ENCODE measurements around the gene LRIT3.
A peak's percentile ranks its signal among the peaks of the same experiment; 100 is the strongest.

The LRIT3 gene

GRCh38 chr4:109847896-109848442 is at the start of gene LRIT3:
Gene LRIT3, plus strand, starts transcription at chr4:109848107. Its CDS starts 95 bp downstream, at chr4:109848202.
- no peak for DNase-seq (ENCODE audit: low read depth)

- no peak for DNase-seq (ENCODE audit: low read depth)
Measured at GRCh38 chr4:109798866-109799265, 49.0 kb upstream of the LRIT3 start.

GRCh38 chr4:109801099-109801789 is 46.7 kb upstream of the LRIT3 start:
- DNase-seq (ENCODE audit: low read depth): no peak

DNA sequence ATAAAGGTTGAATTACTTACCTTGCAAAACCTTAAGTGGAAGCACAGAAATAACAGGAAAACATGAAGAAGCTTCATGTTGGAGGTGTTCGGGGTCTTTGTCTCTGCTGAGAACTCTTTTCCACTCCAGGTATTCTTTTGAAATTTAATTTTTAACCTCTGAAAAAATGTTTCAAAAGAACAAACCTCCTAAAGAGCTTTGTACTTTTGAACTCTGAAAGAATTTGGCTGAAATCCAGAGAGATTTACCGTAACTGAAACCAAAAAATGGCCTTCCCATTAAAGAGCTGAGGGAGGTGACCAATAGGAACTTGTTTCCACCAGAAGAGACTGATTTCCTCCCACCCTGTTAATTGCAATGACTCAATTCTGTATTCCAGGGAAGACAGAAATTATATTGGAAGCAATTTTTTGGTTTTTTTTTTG is 46.0 kb upstream of the LRIT3 start, which contains the start of gene CFI:
Gene CFI (minus strand): TSS at position 105 of the 425 bp plus-strand sequence. CDS start 28 bp downstream, at position 77.
- no peak for DNase-seq (ENCODE audit: low read depth)

DNA sequence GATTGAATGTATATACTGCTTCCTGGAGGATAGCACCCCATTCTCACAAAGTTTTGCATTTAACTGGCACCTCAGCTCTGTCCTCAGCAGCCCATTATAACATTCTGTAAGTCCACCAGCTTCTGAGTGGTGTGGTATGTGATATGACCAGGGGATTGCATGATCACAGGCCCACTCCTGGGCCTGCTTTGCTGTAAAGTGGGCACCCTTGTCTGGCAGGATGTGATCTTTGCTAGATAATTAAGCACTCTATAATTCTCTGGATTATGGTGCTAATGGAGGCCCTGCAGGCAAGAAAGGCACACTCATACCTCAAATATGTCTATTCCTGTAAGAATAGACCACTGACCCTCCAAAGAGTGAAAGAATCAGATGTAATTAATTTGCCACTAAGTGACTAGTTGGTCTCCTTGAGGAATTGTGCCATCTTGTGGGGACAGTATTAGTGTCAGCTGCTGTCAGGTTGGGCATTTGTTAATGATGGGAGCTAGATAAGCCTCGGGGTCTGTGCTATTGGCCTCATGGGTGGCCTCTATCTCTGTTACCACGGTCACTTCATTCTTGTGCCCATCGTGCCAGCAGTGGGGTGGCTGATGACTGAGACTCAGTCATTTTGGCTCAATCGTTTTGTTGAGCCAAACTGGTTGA is 43.9 kb upstream of the LRIT3 start:
- DNase-seq (ENCODE audit: low read depth): no peak

- DNase-seq (ENCODE audit: low read depth): no peak
Measured at GRCh38 chr4:109809655-109810054, 38.3 kb upstream of the LRIT3 start.

DNA sequence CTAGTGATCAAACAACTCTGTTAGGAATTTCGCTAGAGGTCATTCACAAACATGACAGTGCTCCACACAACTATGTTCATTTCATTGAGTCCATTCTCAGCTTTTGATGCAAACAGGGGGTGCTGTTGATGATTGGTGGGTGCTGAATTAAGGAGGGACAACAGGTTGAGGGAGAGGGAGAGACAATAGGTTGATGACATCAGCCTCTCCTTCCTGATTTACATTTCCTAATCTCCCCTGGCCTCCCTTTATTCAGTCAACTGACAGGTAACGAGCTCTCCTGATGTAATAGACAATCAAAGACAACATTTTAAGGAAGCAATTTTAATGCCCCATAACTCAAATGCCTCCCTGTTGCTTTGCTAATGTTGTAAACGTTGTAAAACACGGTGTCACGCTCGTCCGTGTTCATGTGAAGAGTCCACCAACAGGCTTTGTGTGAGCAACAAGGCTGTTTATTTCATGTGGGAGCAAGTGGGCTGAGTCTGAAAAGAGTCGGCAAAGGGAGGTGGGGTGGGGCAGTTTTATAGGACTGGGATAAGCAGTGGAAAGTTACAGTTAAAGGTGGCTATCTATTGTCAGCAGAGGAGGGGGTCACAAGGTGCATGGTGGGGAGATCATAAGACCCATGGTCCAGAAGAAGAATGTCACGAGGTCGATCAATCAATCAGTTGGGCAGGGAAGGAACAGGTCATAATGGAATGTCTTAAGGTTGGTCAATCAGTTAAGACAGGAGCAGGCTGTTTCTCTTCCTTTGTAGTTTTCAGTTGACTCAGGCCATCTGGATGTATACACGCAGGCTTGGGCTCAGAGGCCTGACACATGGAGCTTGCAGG is 37.1 kb upstream of the LRIT3 start:
- no peak for DNase-seq (ENCODE audit: low read depth)

GRCh38 chr4:109811707-109812106 is 36.2 kb upstream of the LRIT3 start:
- DNase-seq (ENCODE audit: low read depth): no peak

- DNase-seq (ENCODE audit: low read depth): peak; percentile 80
Measured at GRCh38 chr4:109815151-109816081, 32.5 kb upstream of the LRIT3 start, which contains the start of gene GAR1. Gene GAR1, plus strand, starts transcription at chr4:109815762. Its CDS starts 403 bp downstream, at chr4:109816165.

DNA sequence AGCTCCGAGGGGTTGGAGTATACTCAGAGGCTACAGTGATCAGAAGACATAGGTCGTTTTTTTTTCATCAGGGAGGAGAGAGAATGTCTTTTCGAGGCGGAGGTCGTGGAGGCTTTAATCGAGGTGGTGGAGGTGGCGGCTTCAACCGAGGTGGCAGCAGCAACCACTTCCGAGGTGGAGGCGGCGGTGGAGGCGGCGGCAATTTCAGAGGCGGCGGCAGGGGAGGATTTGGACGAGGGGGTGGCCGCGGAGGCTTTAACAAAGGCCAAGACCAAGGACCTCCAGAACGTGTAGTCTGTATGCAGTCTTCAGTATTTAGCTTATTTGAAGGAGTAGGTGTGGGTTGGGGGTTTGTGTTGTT is 31.8 kb upstream of the LRIT3 start:
- peak; percentile 57 for DNase-seq (ENCODE audit: low read depth)

DNA sequence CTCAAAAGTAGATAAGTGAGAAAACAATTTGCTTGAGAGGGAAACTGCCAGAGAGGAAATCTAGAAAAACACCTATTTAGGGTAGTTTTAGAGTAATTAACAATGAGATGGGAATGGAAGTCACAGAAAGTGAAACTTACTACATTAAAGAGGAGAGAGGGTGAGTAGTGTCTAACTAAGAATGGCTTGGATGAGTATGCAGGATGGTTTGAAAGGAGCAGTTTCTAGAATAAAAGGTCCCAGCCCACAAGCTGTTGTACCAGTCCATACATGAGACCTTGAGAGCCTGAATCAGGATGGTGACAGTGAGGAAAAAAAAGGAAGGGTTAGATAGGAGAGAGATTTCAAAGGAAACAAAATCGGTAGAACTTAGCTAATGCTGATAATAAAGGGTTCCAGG is 31.0 kb upstream of the LRIT3 start:
- no peak for DNase-seq (ENCODE audit: low read depth)

GRCh38 chr4:109818268-109818667 is 29.6 kb upstream of the LRIT3 start:
- DNase-seq (ENCODE audit: low read depth): no peak

- no peak for DNase-seq (ENCODE audit: low read depth)
Measured at GRCh38 chr4:109820563-109820962, 27.3 kb upstream of the LRIT3 start.

- DNase-seq (ENCODE audit: low read depth): no peak
Measured at GRCh38 chr4:109821185-109821584, 26.7 kb upstream of the LRIT3 start.

- no peak for DNase-seq (ENCODE audit: low read depth)
Measured at GRCh38 chr4:109826719-109827118, 21.2 kb upstream of the LRIT3 start.

- no peak for DNase-seq (ENCODE audit: low read depth)
Measured at GRCh38 chr4:109827672-109828071, 20.2 kb upstream of the LRIT3 start, which contains the start of gene RRH. Gene RRH, plus strand, starts transcription at chr4:109827972. Its CDS starts 56 bp downstream, at chr4:109828028.

DNA sequence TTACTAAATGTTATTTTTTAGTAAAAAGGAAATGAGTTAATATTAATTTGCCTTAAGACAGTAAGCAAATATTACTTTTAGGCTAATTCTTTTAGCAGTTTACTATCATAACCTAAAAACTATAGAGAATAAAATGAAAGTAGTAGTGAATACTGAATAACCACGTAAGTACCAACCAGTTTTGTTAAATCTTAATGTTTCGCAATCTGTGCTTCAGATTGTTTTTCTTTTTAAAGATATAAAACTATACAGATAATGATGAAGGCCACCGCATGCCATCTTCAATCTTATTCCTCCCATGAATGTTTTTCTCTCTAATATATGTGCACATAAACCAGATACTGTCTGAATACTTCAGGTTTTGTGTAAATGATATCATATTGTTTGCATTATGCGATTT is 14.2 kb upstream of the LRIT3 start:
- DNase-seq (ENCODE audit: low read depth): no peak

DNA sequence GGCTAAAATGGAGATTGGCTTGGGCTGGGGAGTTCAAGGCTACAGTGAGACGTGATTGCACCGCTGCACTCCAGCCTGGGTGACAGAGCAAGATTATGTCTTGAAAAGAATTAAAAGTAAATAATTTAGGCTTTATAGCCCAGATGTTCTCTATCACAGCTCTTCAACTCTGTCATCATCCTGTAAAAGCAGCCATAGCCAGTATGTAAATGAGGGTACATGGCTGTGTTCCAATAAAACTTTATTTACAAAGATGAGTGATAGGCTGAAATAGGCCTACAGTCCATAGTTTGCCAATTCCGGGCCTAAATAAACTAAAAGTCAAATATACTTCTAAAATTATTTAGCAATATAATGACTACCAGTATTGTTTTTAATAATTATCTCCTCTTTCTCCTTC is 10.9 kb upstream of the LRIT3 start:
- no peak for DNase-seq (ENCODE audit: low read depth)

GRCh38 chr4:109846395-109847098 is 1.4 kb upstream of the LRIT3 start:
- no peak for DNase-seq (ENCODE audit: low read depth)

- DNase-seq (ENCODE audit: low read depth): no peak
Measured at GRCh38 chr4:109848501-109848900, 594 bp downstream of the LRIT3 start.

- DNase-seq (ENCODE audit: low read depth): no peak
Measured at GRCh38 chr4:109850601-109851000, 2.7 kb downstream of the LRIT3 start.

Measured in stimulated activated CD4-positive, alpha-beta T cell treated with anti-CD3 and anti-CD28 coated beads, Interleukin-2, amount 100 ng/mL, for 4 hours (primary cell).